ENCODE measurements around the gene TENT4B.

TENT4B gene

GRCh38 chr16:50136399-50136798 lies 16.7 kb upstream of the TENT4B start:
- no peak for DNase-seq
- no peak overlapping the region for H3K4me3 ChIP-seq
- intact Hi-C loops (cut with DNase I; ENCODE audit: low total_unique reads), result no loop called here
- TF ChIP-seq CTCF (IDR thresholded peaks at IDR 0.05), result no peak
- no peaks in the 10 kb centered on the region for H3K9me3 ChIP-seq
- H3K27ac ChIP-seq, result no peak overlapping the region
- H3K4me1 ChIP-seq, result no peaks in the 10 kb centered on the region
- H3K36me3 ChIP-seq, result no peaks in the 10 kb centered on the region
- no peaks in the 10 kb centered on the region for H3K27me3 ChIP-seq

GRCh38 chr16:50137268-50137667 lies 15.8 kb upstream of the TENT4B start:
- Histone ChIP-seq H3K36me3 (no peaks in the 10 kb centered on the region), H3K4me3 (no peak overlapping the region), H3K27me3 (no peaks in the 10 kb centered on the region), H3K9me3 (no peaks in the 10 kb centered on the region), H3K27ac (no peak overlapping the region), H3K4me1 (no peaks in the 10 kb centered on the region)
- no peak for TF ChIP-seq CTCF (IDR thresholded peaks at IDR 0.05)
- intact Hi-C loops (cut with DNase I; ENCODE audit: low total_unique reads), result no loop called here
- DNase-seq, result no peak

GRCh38 chr16:50139580-50139979 lies 13.5 kb upstream of the TENT4B start:
- Histone ChIP-seq H3K27ac (no peak overlapping the region), H3K9me3 (no peaks in the 10 kb centered on the region), H3K36me3 (no peaks in the 10 kb centered on the region), H3K27me3 (no peaks in the 10 kb centered on the region), H3K4me3 (no peak overlapping the region), H3K4me1 (no peaks in the 10 kb centered on the region)
- no peak for DNase-seq
- intact Hi-C loops (cut with DNase I; ENCODE audit: low total_unique reads), result no loop called here
- TF ChIP-seq CTCF (IDR thresholded peaks at IDR 0.05), result no peak

GRCh38 chr16:50144211-50144610 lies 8.9 kb upstream of the TENT4B start:
- DNase-seq, result no peak
- Histone ChIP-seq H3K27me3 (no peaks in the 10 kb centered on the region), H3K9me3 (no peaks in the 10 kb centered on the region), H3K27ac (no peak overlapping the region), H3K36me3 (no peaks in the 10 kb centered on the region), H3K4me3 (no peak overlapping the region), H3K4me1 (no peaks in the 10 kb centered on the region)
- no peak for TF ChIP-seq CTCF (IDR thresholded peaks at IDR 0.05)
- intact Hi-C loops (cut with DNase I; ENCODE audit: low total_unique reads), result no loop called here

- Histone ChIP-seq H3K27me3 (no peaks in the 10 kb centered on the region), H3K4me1 (no peaks in the 10 kb centered on the region), H3K27ac (no peak overlapping the region), H3K9me3 (no peaks in the 10 kb centered on the region), H3K4me3 (no peak overlapping the region), H3K36me3 (no peaks in the 10 kb centered on the region)
- intact Hi-C loops (cut with DNase I; ENCODE audit: low total_unique reads), result no loop called here
- DNase-seq, result no peak
- TF ChIP-seq CTCF (IDR thresholded peaks at IDR 0.05), result no peak
Observed at GRCh38 chr16:50146479-50147435, 6.3 kb upstream of the TENT4B start.
